Gastrocnemius medialis (tissue), 4 donors: ENCODE data around the gene NAT9.

ENCODE experiments used
- POLR2A ChIP-seq, 2 donors: fragments of 450-650 bp; IDR thresholded peaks; one replicate each; pipeline ENCODE4 v1.6.1; 2017; ENCODE audit warnings: antibody characterized with exemption in 2 of 2, mild to moderate bottlenecking in 2 of 2, moderate library complexity in 2 of 2
- TF ChIP-seq, protein P1 (sequence below), 5 experiments: fragments of 450-650 bp in 3 of 5; fragments of 200-600 bp in 2 of 5; sonication (generic) in 2 of 5; IDR thresholded peaks in 4 of 5; conservative IDR thresholded peaks in 1 of 5; 1 replicate in 4 of 5; 2 replicates in 1 of 5; pipeline ENCODE4 v1.5.1; 2016 to 2019; ENCODE audit warnings: antibody characterized with exemption in 5 of 5, mild to moderate bottlenecking in 3 of 5, moderate library complexity in 3 of 5

- TF ChIP-seq, protein P1, sequence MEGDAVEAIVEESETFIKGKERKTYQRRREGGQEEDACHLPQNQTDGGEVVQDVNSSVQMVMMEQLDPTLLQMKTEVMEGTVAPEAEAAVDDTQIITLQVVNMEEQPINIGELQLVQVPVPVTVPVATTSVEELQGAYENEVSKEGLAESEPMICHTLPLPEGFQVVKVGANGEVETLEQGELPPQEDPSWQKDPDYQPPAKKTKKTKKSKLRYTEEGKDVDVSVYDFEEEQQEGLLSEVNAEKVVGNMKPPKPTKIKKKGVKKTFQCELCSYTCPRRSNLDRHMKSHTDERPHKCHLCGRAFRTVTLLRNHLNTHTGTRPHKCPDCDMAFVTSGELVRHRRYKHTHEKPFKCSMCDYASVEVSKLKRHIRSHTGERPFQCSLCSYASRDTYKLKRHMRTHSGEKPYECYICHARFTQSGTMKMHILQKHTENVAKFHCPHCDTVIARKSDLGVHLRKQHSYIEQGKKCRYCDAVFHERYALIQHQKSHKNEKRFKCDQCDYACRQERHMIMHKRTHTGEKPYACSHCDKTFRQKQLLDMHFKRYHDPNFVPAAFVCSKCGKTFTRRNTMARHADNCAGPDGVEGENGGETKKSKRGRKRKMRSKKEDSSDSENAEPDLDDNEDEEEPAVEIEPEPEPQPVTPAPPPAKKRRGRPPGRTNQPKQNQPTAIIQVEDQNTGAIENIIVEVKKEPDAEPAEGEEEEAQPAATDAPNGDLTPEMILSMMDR (IDR thresholded peaks at IDR 0.05 in 4 of 5, conservative IDR thresholded peaks at IDR 0.05 in 1 of 5), result no peak
- TF ChIP-seq POLR2A (IDR thresholded peaks at IDR 0.05), result no peak
These were observed 31.3 kb upstream of the NAT9 start for GRCh38 chr17:74807441-74807840.
